K562 (cell line): ENCODE measurements around the gene NEFH. TPM values are rescaled to one million over a fixed set of nuclear protein-coding genes. Genes with fewer than 3 reads are reported as not detected.

Source experiments
- ATAC-seq: fragments of 200-7000 bp; cut with Tn5 transposase; 3 replicates; pipeline ENCODE4 v1.9.1; 2020; ENCODE audit warnings: moderate library complexity
- BruUV-seq: library from RNA; stranded (reverse); fragments of 400-500 nt; replicated peaks from 2 replicates; lab custom pipeline; 2021; lab: Mats Ljungman, UMichigan
- CTCF ChIA-PET: fragments of 300-600 bp; formaldehyde crosslinking; extraction: SDS; loops from one replicate; lab custom pipeline; 2021; ENCODE audit warnings: low intra/inter-chr PET ratio; lab: Yijun Ruan, JAX
- POLR2A ChIA-PET: fragments of 300-600, 350-650 bp; sonication (Branson Sonifier 250); formaldehyde crosslinking; extraction: SDS; loops from one replicate; lab custom pipeline; 2021; ENCODE audit warnings: antibody characterized with exemption, inconsistent platforms; lab: Yijun Ruan, JAX
- DNase-seq, 4 experiments: peaks; one replicate each; pipeline versions ENCODE4 v3.0.0 to v3.0.0-alpha.2; 2011 to 2018; ENCODE audit warnings: low spot score in 3 of 4, mixed read lengths in 3 of 4; ENCODE audit errors: extremely low read depth in 1 of 4
- FAIRE-seq: peaks from 2 replicates; lab custom pipeline; 2011; peaks lifted over from hg19 to GRCh38; lab: Jason Lieb, UNC
- H2AFZ ChIP-seq: 2 replicates; pipeline ENCODE4 v1.6.0; 2011; ENCODE audit warnings: low read depth, low read length, control low read depth, inconsistent platforms
- H3K27ac ChIP-seq: fragments of 200-600 bp; 3 replicates; pipeline ENCODE4 v1.8.0; 2011; ENCODE audit warnings: low read depth, mild to moderate bottlenecking, control low read depth, inconsistent platforms, low read length, moderate library complexity, mixed read lengths; ENCODE audit errors: extremely low read depth
- H3K27me3 ChIP-seq, 2 experiments: fragments of 300-600 bp in 1 of 2; 2 replicates in 1 of 2; 3 replicates in 1 of 2; pipeline versions ENCODE4 v1.6.0 to v1.8.0; 2011; ENCODE audit warnings: inconsistent platforms in 2 of 2, low read length in 2 of 2, mild to moderate bottlenecking in 1 of 2, mixed read lengths in 1 of 2, moderate library complexity in 1 of 2; ENCODE audit not compliant: control insufficient read depth in 2 of 2, insufficient read depth in 2 of 2
- H3K36me3 ChIP-seq: fragments of 300-600 bp; 3 replicates; pipeline ENCODE4 v1.8.0; 2011; ENCODE audit warnings: mild to moderate bottlenecking, low read length, inconsistent platforms; ENCODE audit not compliant: control insufficient read depth, insufficient read depth
- H3K4me1 ChIP-seq, 2 experiments: fragments of 200-600 bp in 1 of 2; replicated peaks in 1 of 2; 2 replicates in 1 of 2; 3 replicates in 1 of 2; pipeline versions ENCODE4 v1.5.1 to v1.8.0; 2011; ENCODE audit warnings: inconsistent platforms in 2 of 2, low read length in 2 of 2, mild to moderate bottlenecking in 1 of 2, mixed read lengths in 1 of 2, moderate library complexity in 1 of 2; ENCODE audit not compliant: control insufficient read depth in 2 of 2, insufficient read depth in 2 of 2
- H3K4me2 ChIP-seq: 2 replicates; pipeline ENCODE4 v1.6.1; 2011; ENCODE audit warnings: low read length, control low read depth, inconsistent platforms, mixed read lengths; ENCODE audit not compliant: insufficient read depth
- H3K4me3 ChIP-seq: fragments of 200-600 bp; sonication (generic), shearing (Covaris generic); 2 replicates; pipeline ENCODE4 v1.5.1; 2016; ENCODE audit warnings: control low read depth, inconsistent platforms
- H3K79me2 ChIP-seq: fragments of 200-600 bp; 3 replicates; pipeline ENCODE4 v1.8.0; 2011; ENCODE audit warnings: low read length, inconsistent platforms; ENCODE audit not compliant: control insufficient read depth, insufficient read depth
- H3K9ac ChIP-seq, 2 experiments: 2 replicates each; pipeline versions ENCODE4 v1.6.0 to v1.6.1; 2011; ENCODE audit warnings: low read depth in 2 of 2, low read length in 2 of 2, control low read depth in 1 of 2, inconsistent platforms in 1 of 2, mild to moderate bottlenecking in 1 of 2, mixed read lengths in 1 of 2; ENCODE audit not compliant: insufficient read depth in 1 of 2
- H3K9me1 ChIP-seq: one replicate; pipeline ENCODE4 v1.6.0; 2011; ENCODE audit warnings: inconsistent platforms, mild to moderate bottlenecking, low read length, moderate library complexity; ENCODE audit not compliant: control insufficient read depth, insufficient read depth
- H3K9me3 ChIP-seq: replicated peaks from 2 replicates; pipeline ENCODE4 v1.5.1; 2011; ENCODE audit warnings: low read depth, low read length, inconsistent platforms; ENCODE audit not compliant: control insufficient read depth, insufficient read depth
- H4K20me1 ChIP-seq: replicated peaks from 2 replicates; pipeline ENCODE4 v1.6.1; 2011; ENCODE audit warnings: low read length, inconsistent platforms, mixed read lengths; ENCODE audit not compliant: control insufficient read depth, insufficient read depth
- ARID1B ChIP-seq: fragments of 450-650 bp; IDR thresholded peaks from 2 replicates; pipeline ENCODE4 v1.6.1; 2016; ENCODE audit warnings: antibody characterized with exemption, mild to moderate bottlenecking, inconsistent platforms
- BDP1 ChIP-seq: IDR thresholded peaks from 3 replicates; pipeline ENCODE4 v1.6.1; 2011; ENCODE audit not compliant: insufficient read length, insufficient read depth
- EGR1 ChIP-seq: fragments of 450-650 bp; conservative IDR thresholded peaks from 2 replicates; pipeline ENCODE4 v1.6.1; 2017; ENCODE audit warnings: mild to moderate bottlenecking
- ETV5 ChIP-seq: sonication (generic); formaldehyde crosslinking; IDR thresholded peaks from 2 replicates; pipeline ENCODE4 v1.4.0; 2020; ENCODE audit warnings: low read depth, mild to moderate bottlenecking, missing genetic modification reagents
- MYBL2 ChIP-seq, 2 experiments: fragments of 450-650 bp in 1 of 2; sonication (generic) in 1 of 2; formaldehyde crosslinking in 1 of 2; IDR thresholded peaks; 2 replicates each; pipeline versions ENCODE4 v1.6.1 to v1.8.1; 2017 to 2022; ENCODE audit warnings: borderline replicate concordance in 1 of 2, inconsistent platforms in 1 of 2, low read depth in 1 of 2, mild to moderate bottlenecking in 1 of 2, missing genetic modification reagents in 1 of 2, moderate library complexity in 1 of 2
- NFIX ChIP-seq: fragments of 250-450 bp; sonication (Bioruptor Pico); IDR thresholded peaks from 2 replicates; pipeline ENCODE4 v1.4.0; 2020; ENCODE audit warnings: low read depth, mild to moderate bottlenecking, moderate library complexity
- RBM17 ChIP-seq: fragments of 200-400 bp; formaldehyde crosslinking; IDR thresholded peaks from 2 replicates; pipeline ENCODE4 v1.6.1; 2017; ENCODE audit warnings: low read depth, mild to moderate bottlenecking, low read length, borderline replicate concordance
- RBM39 ChIP-seq: fragments of 200-400 bp; formaldehyde crosslinking; optimal IDR thresholded peaks from 2 replicates; pipeline ENCODE3; 2018; ENCODE audit warnings: low read depth, low read length
- SP1 ChIP-seq: sonication (generic); formaldehyde crosslinking; IDR thresholded peaks from 2 replicates; pipeline ENCODE4 v1.8.1; 2022; ENCODE audit warnings: mild to moderate bottlenecking, missing genetic modification reagents
- ZEB2 ChIP-seq: fragments of 450-650 bp; IDR thresholded peaks from 2 replicates; pipeline ENCODE4 v1.6.1; 2016
- ZNF212 ChIP-seq: fragments of 450-650 bp; formaldehyde crosslinking; IDR thresholded peaks from 2 replicates; pipeline ENCODE4 v1.4.0; 2020; ENCODE audit warnings: mild to moderate bottlenecking
- ZNF263 ChIP-seq: sonication (generic); formaldehyde crosslinking; IDR thresholded peaks from 2 replicates; pipeline ENCODE4 v1.8.0; 2022; ENCODE audit warnings: mild to moderate bottlenecking, missing genetic modification reagents, borderline replicate concordance
- ZNF764 ChIP-seq: fragments of 250-450 bp; sonication (Bioruptor Pico); IDR thresholded peaks from 2 replicates; pipeline ENCODE4 v1.4.0; 2020; ENCODE audit warnings: low read depth, mild to moderate bottlenecking, moderate library complexity
- in situ Hi-C: fragments of 300-500 bp; cut with MboI; formaldehyde crosslinking; loops from 4 replicates; pipeline ENCODE4 v1.15.0; 2018; ENCODE audit warnings: inconsistent platforms, mixed read lengths
- intact Hi-C: fragments of 100-400 bp; cut with micrococcal nuclease; formaldehyde crosslinking; loops from 2 replicates; pipeline ENCODE4 v1.14.2; 2022
- polyA plus RNA-seq, 8 experiments: library from polyadenylated mRNA; depleted of rRNA in 4 of 8; stranded (reverse) in 5 of 8; unstranded in 3 of 8; fragments of >200 nt; fragmentation: Nextera tagmentation in 2 of 8; fragmentation: Illumina TruSeq in 1 of 8; extraction: Ambion mirVana in 2 of 8; extraction: Trizol in 1 of 8; gene quantifications; 2 replicates each; pipeline versions ENCODE4 v1.2.1 to v1.2.3, GENCODE V29; 2011 to 2014; ENCODE audit warnings: inconsistent platforms in 1 of 8, missing spikeins in 1 of 8
- total RNA-seq, 7 experiments: library from RNA; depleted of rRNA in 6 of 7; stranded (reverse); fragments of >200 nt in 6 of 7; fragmentation: Illumina TruSeq in 2 of 7; extraction: Trizol in 2 of 7; gene quantifications; 2 replicates each; pipeline versions ENCODE4 v1.2.1 to v1.2.3, GENCODE V29; 2011 to 2021; ENCODE audit warnings: low replicate concordance in 1 of 7
- TF ChIP-seq, protein P1 (sequence below): fragments of 450-650 bp; formaldehyde crosslinking; IDR thresholded peaks from 2 replicates; pipeline ENCODE4 v1.4.0; 2020; ENCODE audit warnings: mild to moderate bottlenecking

The NEFH gene
- total and polyA plus RNA-seq, 9 of the 15 experiments (the other 6 are each of a cell fraction or from before 2014, with no cell fraction given): 2.3 to 26.9 (median 10.8) TPM

DNA sequence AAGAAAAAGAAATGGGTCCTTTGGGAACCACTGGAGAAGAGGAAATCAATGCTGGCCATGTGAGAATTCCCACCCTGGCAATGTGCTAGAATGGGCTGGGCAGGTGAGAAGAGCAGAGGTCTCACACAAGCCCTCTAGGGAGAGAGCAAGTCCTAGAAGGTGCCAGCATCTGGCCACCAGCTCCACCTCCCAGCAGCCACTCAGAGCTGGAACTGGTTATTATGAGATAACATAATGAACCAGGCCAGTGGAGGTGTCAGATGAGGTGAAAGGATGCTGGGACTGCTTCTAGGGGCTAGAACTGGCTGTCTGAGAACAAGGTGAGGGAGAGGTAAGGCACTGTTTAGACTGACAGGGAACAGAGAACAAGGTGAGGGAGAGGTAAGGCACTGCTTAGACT is 29.3 kb downstream of the NEFH start:
- DNase-seq (no peak), FAIRE-seq (no peak), ATAC-seq (no peak)
- H3K79me2 ChIP-seq: no peaks in the 10 kb centered on the region
- H2AFZ ChIP-seq: no peak overlapping the region
- H3K27me3 ChIP-seq: no peaks in the 10 kb centered on the region
- peaks cover 66% of the 10 kb centered on the region; the same call in 2 of the 3 replicates for H3K36me3 ChIP-seq
- TF ChIP-seq ZNF212 (CRISPR knock-in tag) (no peak), ZNF263 (no peak), SP1 (CRISPR knock-in tag) (no peak), BDP1 (no peak), NFIX (CRISPR knock-in tag) (no peak), RBM17 (no peak), ARID1B (no peak), ZNF764 (CRISPR knock-in tag) (no peak), ZEB2 (no peak), RBM39 (no peak), MYBL2 (IDR thresholded peaks at IDR 0.05; ENCODE audit: low read depth) (no peak), MYBL2 (CRISPR knock-in tag; IDR thresholded peaks at IDR 0.05; ENCODE audit: borderline replicate concordance) (no peak), ETV5 (CRISPR knock-in tag) (no peak), EGR1 (no peak)
- TF ChIP-seq, protein P1, sequence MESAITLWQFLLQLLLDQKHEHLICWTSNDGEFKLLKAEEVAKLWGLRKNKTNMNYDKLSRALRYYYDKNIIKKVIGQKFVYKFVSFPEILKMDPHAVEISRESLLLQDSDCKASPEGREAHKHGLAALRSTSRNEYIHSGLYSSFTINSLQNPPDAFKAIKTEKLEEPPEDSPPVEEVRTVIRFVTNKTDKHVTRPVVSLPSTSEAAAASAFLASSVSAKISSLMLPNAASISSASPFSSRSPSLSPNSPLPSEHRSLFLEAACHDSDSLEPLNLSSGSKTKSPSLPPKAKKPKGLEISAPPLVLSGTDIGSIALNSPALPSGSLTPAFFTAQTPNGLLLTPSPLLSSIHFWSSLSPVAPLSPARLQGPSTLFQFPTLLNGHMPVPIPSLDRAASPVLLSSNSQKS (CRISPR knock-in tag): no peak
- no peaks in the 10 kb centered on the region for H4K20me1 ChIP-seq
- no peaks in the 10 kb centered on the region for H3K9me1 ChIP-seq
- H3K4me2 ChIP-seq: no peak overlapping the region
- ChIA-PET CTCF (no interaction called here), POLR2A (interaction anchor here (0.6 kb wide), 1 partner anchor 649 kb away, joined by 3 read pairs; no protein-coding TSS in a partner anchor)
- peaks cover 0 to 3% of the 10 kb centered on the region in 2 experiments; a peak in 1 of 5 replicates for H3K4me1 ChIP-seq
- intact Hi-C loops: no loop called here
- H3K9ac ChIP-seq: no peak overlapping the region
- no peak overlapping the region for H3K4me3 ChIP-seq
- no TSS peak for BruUV-seq
- in situ Hi-C loops: no loop called here
- H3K27ac ChIP-seq: no peak overlapping the region
- H3K9me3 ChIP-seq: no peaks in the 10 kb centered on the region
